GM12874 (cell line): ENCODE measurements around the gene ZBTB7C.

Experiments used
- TF ChIP-seq, protein P1 (sequence below): IDR thresholded peaks from 2 replicates; pipeline ENCODE4 v1.5.1; 2011; ENCODE audit warnings: low read depth, mild to moderate bottlenecking, control low read depth, low read length, moderate library complexity; ENCODE audit not compliant: insufficient read depth

The ZBTB7C gene

DNA sequence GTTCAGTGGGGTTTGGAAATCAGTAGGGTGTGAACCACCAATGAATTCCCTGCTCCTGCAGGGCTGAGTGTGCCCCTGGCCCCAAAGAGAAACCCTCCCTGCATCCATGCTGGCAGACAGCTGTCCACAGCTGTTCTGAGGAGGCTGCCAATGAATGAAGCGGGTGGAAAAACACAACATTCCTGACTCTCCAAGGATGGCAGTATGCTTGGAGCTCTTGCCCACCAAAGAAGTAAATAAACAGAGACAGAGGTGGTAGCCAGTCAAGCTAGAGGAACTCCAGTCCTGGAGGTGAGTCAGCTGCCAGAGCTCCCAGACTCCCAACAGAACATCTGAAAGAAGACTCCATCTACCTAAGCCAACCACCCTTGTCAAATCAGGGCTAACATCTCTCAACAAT, 6.2 kb downstream of the ZBTB7C start:
- TF ChIP-seq, protein P1, sequence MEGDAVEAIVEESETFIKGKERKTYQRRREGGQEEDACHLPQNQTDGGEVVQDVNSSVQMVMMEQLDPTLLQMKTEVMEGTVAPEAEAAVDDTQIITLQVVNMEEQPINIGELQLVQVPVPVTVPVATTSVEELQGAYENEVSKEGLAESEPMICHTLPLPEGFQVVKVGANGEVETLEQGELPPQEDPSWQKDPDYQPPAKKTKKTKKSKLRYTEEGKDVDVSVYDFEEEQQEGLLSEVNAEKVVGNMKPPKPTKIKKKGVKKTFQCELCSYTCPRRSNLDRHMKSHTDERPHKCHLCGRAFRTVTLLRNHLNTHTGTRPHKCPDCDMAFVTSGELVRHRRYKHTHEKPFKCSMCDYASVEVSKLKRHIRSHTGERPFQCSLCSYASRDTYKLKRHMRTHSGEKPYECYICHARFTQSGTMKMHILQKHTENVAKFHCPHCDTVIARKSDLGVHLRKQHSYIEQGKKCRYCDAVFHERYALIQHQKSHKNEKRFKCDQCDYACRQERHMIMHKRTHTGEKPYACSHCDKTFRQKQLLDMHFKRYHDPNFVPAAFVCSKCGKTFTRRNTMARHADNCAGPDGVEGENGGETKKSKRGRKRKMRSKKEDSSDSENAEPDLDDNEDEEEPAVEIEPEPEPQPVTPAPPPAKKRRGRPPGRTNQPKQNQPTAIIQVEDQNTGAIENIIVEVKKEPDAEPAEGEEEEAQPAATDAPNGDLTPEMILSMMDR, result no peak

DNA sequence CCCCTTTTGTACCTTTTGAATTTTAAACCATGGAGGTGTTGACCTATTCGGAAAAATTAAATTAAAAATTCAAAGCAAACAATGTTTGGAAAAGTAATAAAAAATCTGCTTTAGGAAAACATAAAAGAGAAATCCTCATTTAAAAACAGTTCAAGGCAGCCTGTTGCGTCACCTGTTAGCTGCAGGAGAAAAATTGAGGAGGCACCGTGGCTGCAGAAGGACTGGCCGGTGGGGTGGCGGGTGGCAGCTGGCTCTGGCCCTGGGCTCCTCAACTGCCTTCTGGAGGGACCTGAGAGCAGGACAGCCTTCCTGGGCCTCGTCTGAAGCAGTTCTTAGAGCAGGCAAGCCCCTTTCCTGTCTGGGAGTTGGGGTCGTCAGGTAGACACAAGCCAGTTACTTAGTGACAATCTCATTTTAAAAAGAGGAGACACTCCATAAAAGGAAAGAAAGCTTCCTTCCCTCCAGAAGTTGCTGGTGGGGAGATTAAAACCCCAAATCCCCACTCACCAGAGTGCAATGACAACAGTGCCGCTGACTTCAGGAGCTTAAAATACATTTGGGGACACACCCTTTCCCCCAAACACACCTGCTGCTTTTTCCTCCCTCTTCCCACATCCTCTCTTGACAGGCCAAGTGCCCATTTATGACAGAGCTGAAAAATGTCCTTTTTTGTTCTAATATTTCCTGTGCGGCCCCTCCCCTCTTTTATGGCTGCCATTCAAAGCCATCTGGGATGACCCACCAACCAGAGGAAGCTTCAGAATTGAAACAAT, 9.7 kb downstream of the ZBTB7C start:
- TF ChIP-seq, protein P1, result no peak

DNA sequence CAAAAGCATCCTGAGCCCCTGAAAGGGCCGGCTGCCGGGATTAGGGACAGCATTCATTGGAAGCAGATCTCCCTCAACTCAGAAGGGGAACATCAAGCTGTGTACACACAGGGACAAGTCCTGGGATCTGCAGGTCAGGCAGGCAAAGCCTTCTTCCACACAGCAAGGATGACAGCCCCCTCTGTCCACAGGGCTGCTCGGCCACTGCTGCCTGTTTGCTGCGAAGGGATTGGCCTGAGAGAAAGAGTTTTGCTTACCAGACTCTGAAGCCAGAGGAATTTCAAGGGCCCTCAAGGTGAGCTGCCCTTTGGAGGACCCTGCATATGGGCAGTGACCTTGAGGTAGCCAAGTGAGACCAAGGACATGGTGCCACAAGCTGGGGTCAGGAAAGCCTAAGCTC, 11.1 kb downstream of the ZBTB7C start:
- TF ChIP-seq, protein P1, result no peak

DNA sequence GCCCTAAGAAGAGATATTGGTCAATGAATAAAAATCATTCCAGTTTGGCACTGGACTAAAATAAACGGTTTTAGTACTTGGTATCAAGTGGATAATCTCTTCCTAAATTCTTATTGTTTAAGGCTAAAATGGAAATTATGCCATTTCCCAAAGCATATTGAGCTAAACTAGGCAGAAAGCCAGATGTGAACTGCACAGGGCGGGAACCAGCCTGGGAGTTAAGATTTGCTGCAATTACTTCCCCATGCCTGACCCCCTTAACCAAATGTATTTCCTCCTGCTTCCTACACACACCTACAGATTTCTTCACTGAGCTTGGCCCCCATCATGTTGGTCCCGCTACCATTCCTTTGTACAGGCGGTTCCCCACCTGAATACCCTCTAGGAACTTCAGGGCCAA, 12.2 kb downstream of the ZBTB7C start:
- TF ChIP-seq, protein P1, result no peak

DNA sequence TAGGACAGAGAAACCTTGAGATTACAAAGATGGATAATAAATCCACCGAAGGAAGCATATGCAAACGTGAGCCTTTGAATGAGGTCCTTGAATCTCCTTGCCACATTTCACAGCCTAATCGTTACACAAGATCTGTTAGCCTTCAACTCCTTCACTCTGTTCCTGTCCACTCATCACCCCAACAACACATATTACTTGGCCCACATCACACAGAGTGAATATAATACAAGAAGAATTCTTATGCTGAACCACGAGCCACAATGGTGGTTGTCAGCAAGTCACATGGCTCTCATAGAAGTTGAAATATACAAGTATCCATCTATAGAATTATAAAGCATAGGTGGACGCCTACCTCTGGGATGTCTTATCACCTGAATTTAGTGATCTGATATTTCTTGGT, 12.6 kb downstream of the ZBTB7C start:
- TF ChIP-seq, protein P1, result no peak

DNA sequence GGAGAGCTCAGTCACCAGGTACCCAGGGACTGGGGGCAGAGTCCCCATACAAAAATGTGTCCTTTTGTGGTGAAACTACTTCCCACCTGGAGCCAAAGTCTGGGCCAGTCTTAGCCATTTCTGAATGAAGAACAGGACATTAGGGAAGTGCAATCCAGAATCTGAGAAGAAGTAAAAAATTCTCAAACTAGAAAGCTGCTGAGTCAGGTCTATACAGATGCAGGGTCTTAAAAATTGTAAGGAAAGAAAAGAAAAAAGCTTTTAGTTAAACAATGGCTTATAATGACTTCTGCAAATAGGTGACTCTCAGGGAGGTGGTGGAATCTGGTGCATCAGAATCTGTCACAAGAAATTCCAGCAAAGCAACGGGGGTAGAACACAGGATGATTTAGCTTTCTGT, 13.5 kb downstream of the ZBTB7C start:
- TF ChIP-seq, protein P1, result no peak

DNA sequence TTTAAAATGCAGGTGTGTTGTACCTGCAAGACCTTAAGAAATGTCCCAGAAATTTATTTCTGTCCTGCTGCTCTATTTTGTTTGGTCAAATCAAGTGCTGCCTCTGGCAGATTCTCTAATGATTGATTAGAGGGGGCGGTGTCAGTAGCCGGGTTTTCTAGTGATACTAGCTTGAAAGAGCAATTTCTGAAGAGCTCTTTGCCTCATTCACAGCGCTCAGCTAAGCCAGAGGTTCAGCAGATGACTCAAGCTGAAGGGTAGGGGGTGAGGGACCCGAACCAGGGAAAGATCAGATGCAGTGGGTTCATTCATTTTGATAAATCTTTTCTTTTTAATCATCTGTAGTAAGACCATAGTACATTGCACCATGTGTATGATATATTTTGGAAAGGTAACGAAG, 15.0 kb downstream of the ZBTB7C start:
- TF ChIP-seq, protein P1, result no peak

DNA sequence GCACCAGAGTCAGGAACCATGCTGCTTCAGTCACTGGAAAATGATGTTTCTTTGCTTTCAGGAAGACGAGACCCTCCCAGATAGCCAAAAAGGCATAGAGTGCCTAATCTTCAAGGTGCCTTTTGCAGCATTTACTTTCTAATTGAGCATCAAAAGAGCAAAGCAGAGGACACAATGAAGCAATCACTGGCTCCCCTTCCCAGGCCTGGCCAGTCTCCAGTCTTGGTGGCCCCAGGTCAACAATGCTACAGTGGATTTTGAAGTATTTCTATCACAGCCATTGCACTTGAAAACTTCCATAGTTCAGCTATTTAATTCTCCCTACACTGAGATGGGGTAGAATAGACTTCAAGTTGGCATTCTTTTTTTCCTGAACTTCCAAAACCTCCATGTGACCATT, 15.4 kb downstream of the ZBTB7C start:
- TF ChIP-seq, protein P1, result no peak
